K562 (cell line): ENCODE results near the gene COG6. TPM values are rescaled to one million over a fixed set of nuclear protein-coding genes. Genes with fewer than 3 reads are reported as not detected.

Experiments
- ATAC-seq: fragments of 200-7000 bp; cut with Tn5 transposase; 3 replicates; pipeline ENCODE4 v1.9.1; 2020; ENCODE audit warnings: moderate library complexity
- BruUV-seq: library from RNA; stranded (reverse); fragments of 400-500 nt; replicated peaks from 2 replicates; lab custom pipeline; 2021; lab: Mats Ljungman, UMichigan
- CTCF ChIA-PET: fragments of 300-600 bp; formaldehyde crosslinking; extraction: SDS; loops from one replicate; lab custom pipeline; 2021; ENCODE audit warnings: low intra/inter-chr PET ratio; lab: Yijun Ruan, JAX
- POLR2A ChIA-PET: fragments of 300-600, 350-650 bp; sonication (Branson Sonifier 250); formaldehyde crosslinking; extraction: SDS; loops from one replicate; lab custom pipeline; 2021; ENCODE audit warnings: antibody characterized with exemption, inconsistent platforms; lab: Yijun Ruan, JAX
- DNase-seq, 4 experiments: peaks; one replicate each; pipeline versions ENCODE4 v3.0.0 to v3.0.0-alpha.2; 2011 to 2018; ENCODE audit warnings: low spot score in 3 of 4, mixed read lengths in 3 of 4; ENCODE audit errors: extremely low read depth in 1 of 4
- FAIRE-seq: peaks from 2 replicates; lab custom pipeline; 2011; peaks lifted over from hg19 to GRCh38; lab: Jason Lieb, UNC
- H2AFZ ChIP-seq: 2 replicates; pipeline ENCODE4 v1.6.0; 2011; ENCODE audit warnings: low read depth, low read length, control low read depth, inconsistent platforms
- H3K27ac ChIP-seq: fragments of 200-600 bp; 3 replicates; pipeline ENCODE4 v1.8.0; 2011; ENCODE audit warnings: low read depth, mild to moderate bottlenecking, control low read depth, inconsistent platforms, low read length, moderate library complexity, mixed read lengths; ENCODE audit errors: extremely low read depth
- H3K27me3 ChIP-seq, 2 experiments: fragments of 300-600 bp in 1 of 2; 2 replicates in 1 of 2; 3 replicates in 1 of 2; pipeline versions ENCODE4 v1.6.0 to v1.8.0; 2011; ENCODE audit warnings: inconsistent platforms in 2 of 2, low read length in 2 of 2, mild to moderate bottlenecking in 1 of 2, mixed read lengths in 1 of 2, moderate library complexity in 1 of 2; ENCODE audit not compliant: control insufficient read depth in 2 of 2, insufficient read depth in 2 of 2
- H3K36me3 ChIP-seq: fragments of 300-600 bp; 3 replicates; pipeline ENCODE4 v1.8.0; 2011; ENCODE audit warnings: mild to moderate bottlenecking, low read length, inconsistent platforms; ENCODE audit not compliant: control insufficient read depth, insufficient read depth
- H3K4me1 ChIP-seq, 2 experiments: fragments of 200-600 bp in 1 of 2; replicated peaks in 1 of 2; 2 replicates in 1 of 2; 3 replicates in 1 of 2; pipeline versions ENCODE4 v1.5.1 to v1.8.0; 2011; ENCODE audit warnings: inconsistent platforms in 2 of 2, low read length in 2 of 2, mild to moderate bottlenecking in 1 of 2, mixed read lengths in 1 of 2, moderate library complexity in 1 of 2; ENCODE audit not compliant: control insufficient read depth in 2 of 2, insufficient read depth in 2 of 2
- H3K4me2 ChIP-seq: 2 replicates; pipeline ENCODE4 v1.6.1; 2011; ENCODE audit warnings: low read length, control low read depth, inconsistent platforms, mixed read lengths; ENCODE audit not compliant: insufficient read depth
- H3K4me3 ChIP-seq: fragments of 200-600 bp; sonication (generic), shearing (Covaris generic); 2 replicates; pipeline ENCODE4 v1.5.1; 2016; ENCODE audit warnings: control low read depth, inconsistent platforms
- H3K79me2 ChIP-seq: fragments of 200-600 bp; 3 replicates; pipeline ENCODE4 v1.8.0; 2011; ENCODE audit warnings: low read length, inconsistent platforms; ENCODE audit not compliant: control insufficient read depth, insufficient read depth
- H3K9ac ChIP-seq, 2 experiments: 2 replicates each; pipeline versions ENCODE4 v1.6.0 to v1.6.1; 2011; ENCODE audit warnings: low read depth in 2 of 2, low read length in 2 of 2, control low read depth in 1 of 2, inconsistent platforms in 1 of 2, mild to moderate bottlenecking in 1 of 2, mixed read lengths in 1 of 2; ENCODE audit not compliant: insufficient read depth in 1 of 2
- H3K9me1 ChIP-seq: one replicate; pipeline ENCODE4 v1.6.0; 2011; ENCODE audit warnings: inconsistent platforms, mild to moderate bottlenecking, low read length, moderate library complexity; ENCODE audit not compliant: control insufficient read depth, insufficient read depth
- H3K9me3 ChIP-seq: replicated peaks from 2 replicates; pipeline ENCODE4 v1.5.1; 2011; ENCODE audit warnings: low read depth, low read length, inconsistent platforms; ENCODE audit not compliant: control insufficient read depth, insufficient read depth
- H4K20me1 ChIP-seq: replicated peaks from 2 replicates; pipeline ENCODE4 v1.6.1; 2011; ENCODE audit warnings: low read length, inconsistent platforms, mixed read lengths; ENCODE audit not compliant: control insufficient read depth, insufficient read depth
- CBFA2T3 ChIP-seq: fragments of 450-650 bp; IDR thresholded peaks from 2 replicates; pipeline ENCODE4 v1.6.1; 2017
- ETV5 ChIP-seq: sonication (generic); formaldehyde crosslinking; IDR thresholded peaks from 2 replicates; pipeline ENCODE4 v1.4.0; 2020; ENCODE audit warnings: low read depth, mild to moderate bottlenecking, missing genetic modification reagents
- NR2C2 ChIP-seq, 2 experiments: fragments of 200-800 bp in 1 of 2; sonication (Bioruptor generic) in 1 of 2; sonication (generic) in 1 of 2; formaldehyde crosslinking in 1 of 2; IDR thresholded peaks; 2 replicates each; pipeline versions ENCODE4 v1.6.1 to v1.8.0; 2016 to 2022; ENCODE audit warnings: mild to moderate bottlenecking in 1 of 2, missing compliant biosample characterization in 1 of 2, missing genetic modification characterization in 1 of 2, missing genetic modification reagents in 1 of 2
- ZC3H4 ChIP-seq: sonication (generic); formaldehyde crosslinking; IDR thresholded peaks from 2 replicates; pipeline ENCODE4 v1.9.0; 2021; ENCODE audit warnings: missing genetic modification reagents, borderline replicate concordance
- ZFX ChIP-seq: sonication (generic); formaldehyde crosslinking; IDR thresholded peaks from 2 replicates; pipeline ENCODE4 v1.8.0; 2022; ENCODE audit warnings: mild to moderate bottlenecking, missing genetic modification reagents, moderate library complexity
- ZNF75A ChIP-seq: fragments of 450-650 bp; formaldehyde crosslinking; IDR thresholded peaks from 2 replicates; pipeline ENCODE4 v1.4.0; 2020; ENCODE audit warnings: mild to moderate bottlenecking
- ZNF778 ChIP-seq: fragments of 450-650 bp; formaldehyde crosslinking; IDR thresholded peaks from 2 replicates; pipeline ENCODE4 v1.4.0; 2020; ENCODE audit warnings: mild to moderate bottlenecking, moderate library complexity
- WGBS: fragments of 100-300 bp; shearing (Covaris generic); methylation state at CpG from one replicate; pipeline ENCODE4 v1.1.6; 2016; ENCODE audit warnings: low coverage, mixed read lengths; ENCODE audit not compliant: insufficient coverage; ENCODE audit errors: missing lambda C conversion rate; 5-methylcytosine and 5-hydroxymethylcytosine counted together
- in situ Hi-C: fragments of 300-500 bp; cut with MboI; formaldehyde crosslinking; loops from 4 replicates; pipeline ENCODE4 v1.15.0; 2018; ENCODE audit warnings: inconsistent platforms, mixed read lengths
- intact Hi-C: fragments of 100-400 bp; cut with micrococcal nuclease; formaldehyde crosslinking; loops from 2 replicates; pipeline ENCODE4 v1.14.2; 2022
- polyA plus RNA-seq, 8 experiments: library from polyadenylated mRNA; depleted of rRNA in 4 of 8; stranded (reverse) in 5 of 8; unstranded in 3 of 8; fragments of >200 nt; fragmentation: Nextera tagmentation in 2 of 8; fragmentation: Illumina TruSeq in 1 of 8; extraction: Ambion mirVana in 2 of 8; extraction: Trizol in 1 of 8; gene quantifications; 2 replicates each; pipeline versions ENCODE4 v1.2.1 to v1.2.3, GENCODE V29; 2011 to 2014; ENCODE audit warnings: inconsistent platforms in 1 of 8, missing spikeins in 1 of 8
- total RNA-seq, 7 experiments: library from RNA; depleted of rRNA in 6 of 7; stranded (reverse); fragments of >200 nt in 6 of 7; fragmentation: Illumina TruSeq in 2 of 7; extraction: Trizol in 2 of 7; gene quantifications; 2 replicates each; pipeline versions ENCODE4 v1.2.1 to v1.2.3, GENCODE V29; 2011 to 2021; ENCODE audit warnings: low replicate concordance in 1 of 7
- TF ChIP-seq, protein P1 (sequence below), 3 experiments: fragments of 200-800 bp in 1 of 3; fragments of 250-450 bp in 1 of 3; fragments of 450-650 bp in 1 of 3; sonication (Bioruptor Pico) in 1 of 3; sonication (Bioruptor generic) in 1 of 3; formaldehyde crosslinking in 1 of 3; IDR thresholded peaks; 2 replicates each; pipeline versions ENCODE4 v1.6.1 to v1.8.0; 2016 to 2022; ENCODE audit warnings: mild to moderate bottlenecking in 2 of 3, missing genetic modification characterization in 2 of 3, missing compliant biosample characterization in 1 of 3, moderate library complexity in 1 of 3
- TF ChIP-seq, protein P2 (sequence below): fragments of 200-800 bp; sonication (Bioruptor generic); IDR thresholded peaks from 2 replicates; pipeline ENCODE4 v1.6.1; 2017; ENCODE audit warnings: missing genetic modification characterization, missing compliant biosample characterization

COG6 gene
- total and polyA plus RNA-seq, 9 of the 15 experiments (the other 6 are each of a cell fraction or from before 2014, with no cell fraction given) = 2.6 to 20.9 (median 9.6) TPM

DNA sequence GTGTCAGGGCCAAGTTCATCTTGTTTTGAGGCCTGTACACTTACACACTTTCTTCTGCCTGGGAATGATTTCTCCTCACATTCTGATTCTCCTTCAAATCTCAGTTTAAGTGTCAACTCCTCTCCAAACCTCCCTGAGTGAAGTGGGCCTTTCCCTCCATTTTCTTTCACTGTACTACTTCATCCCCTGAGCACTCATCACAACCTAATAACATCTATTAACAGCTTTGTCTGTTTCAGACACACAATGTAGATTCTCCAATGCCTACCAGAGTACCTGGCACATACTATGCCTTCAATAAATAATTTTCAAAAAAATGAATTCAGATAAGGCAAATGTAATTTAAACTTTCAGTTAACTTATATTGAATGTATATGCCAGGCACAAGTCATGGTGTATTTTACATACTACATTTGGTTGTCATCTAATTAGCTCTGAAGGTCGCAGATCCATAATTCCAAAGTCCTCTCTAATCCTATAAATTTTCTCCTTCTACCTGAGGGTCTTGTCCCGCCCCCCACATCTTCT, 357 bp upstream of the COG6 start:
- peak overlapping the region; percentile 79 for H3K4me3 ChIP-seq
- ChIA-PET CTCF (no interaction called here), POLR2A (no interaction called here)
- 0% methylated on average over 2 of the region's 2 CpGs for WGBS
- no peaks in the 10 kb centered on the region for H4K20me1 ChIP-seq
- BruUV-seq = no TSS peak
- peak overlapping the region; percentile 96 for H2AFZ ChIP-seq
- peak overlapping the region; percentile 89 for H3K4me2 ChIP-seq
- no peak for ATAC-seq
- intact Hi-C loops = no loop called here
- H3K9ac ChIP-seq = no peak overlapping the region
- H3K27me3 ChIP-seq = no peaks in the 10 kb centered on the region
- H3K36me3 ChIP-seq = no peaks in the 10 kb centered on the region
- peak in 2 of 4 experiments; percentile 1 to 5 for DNase-seq
- H3K27ac ChIP-seq = no peak overlapping the region; the same call in 2 of the 3 replicates
- in situ Hi-C loops = no loop called here
- H3K9me1 ChIP-seq = no peaks in the 10 kb centered on the region
- H3K79me2 ChIP-seq = peaks cover 13% of the 10 kb centered on the region
- no peaks in the 10 kb centered on the region for H3K9me3 ChIP-seq
- H3K4me1 ChIP-seq = peaks cover 0 to 6% of the 10 kb centered on the region in 2 experiments; a peak in 2 of 5 replicates
- TF ChIP-seq CBFA2T3 (no peak), ZFX (peak; percentile 36), ZNF778 (no peak), NR2C2 (CRISPR knock-in tag; IDR thresholded peaks at IDR 0.05) (no peak), NR2C2 (tag; IDR thresholded peaks at IDR 0.05) (peak; percentile 36; the same call in 1 of the 2 replicates), ZNF75A (CRISPR knock-in tag) (no peak), ZC3H4 (CRISPR knock-in tag) (no peak), ETV5 (CRISPR knock-in tag) (no peak)
- TF ChIP-seq, protein P1, sequence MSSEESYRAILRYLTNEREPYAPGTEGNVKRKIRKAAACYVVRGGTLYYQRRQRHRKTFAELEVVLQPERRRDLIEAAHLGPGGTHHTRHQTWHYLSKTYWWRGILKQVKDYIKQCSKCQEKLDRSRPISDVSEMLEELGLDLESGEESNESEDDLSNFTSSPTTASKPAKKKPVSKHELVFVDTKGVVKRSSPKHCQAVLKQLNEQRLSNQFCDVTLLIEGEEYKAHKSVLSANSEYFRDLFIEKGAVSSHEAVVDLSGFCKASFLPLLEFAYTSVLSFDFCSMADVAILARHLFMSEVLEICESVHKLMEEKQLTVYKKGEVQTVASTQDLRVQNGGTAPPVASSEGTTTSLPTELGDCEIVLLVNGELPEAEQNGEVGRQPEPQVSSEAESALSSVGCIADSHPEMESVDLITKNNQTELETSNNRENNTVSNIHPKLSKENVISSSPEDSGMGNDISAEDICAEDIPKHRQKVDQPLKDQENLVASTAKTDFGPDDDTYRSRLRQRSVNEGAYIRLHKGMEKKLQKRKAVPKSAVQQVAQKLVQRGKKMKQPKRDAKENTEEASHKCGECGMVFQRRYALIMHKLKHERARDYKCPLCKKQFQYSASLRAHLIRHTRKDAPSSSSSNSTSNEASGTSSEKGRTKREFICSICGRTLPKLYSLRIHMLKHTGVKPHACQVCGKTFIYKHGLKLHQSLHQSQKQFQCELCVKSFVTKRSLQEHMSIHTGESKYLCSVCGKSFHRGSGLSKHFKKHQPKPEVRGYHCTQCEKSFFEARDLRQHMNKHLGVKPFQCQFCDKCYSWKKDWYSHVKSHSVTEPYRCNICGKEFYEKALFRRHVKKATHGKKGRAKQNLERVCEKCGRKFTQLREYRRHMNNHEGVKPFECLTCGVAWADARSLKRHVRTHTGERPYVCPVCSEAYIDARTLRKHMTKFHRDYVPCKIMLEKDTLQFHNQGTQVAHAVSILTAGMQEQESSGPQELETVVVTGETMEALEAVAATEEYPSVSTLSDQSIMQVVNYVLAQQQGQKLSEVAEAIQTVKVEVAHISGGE (CRISPR knock-in tag; IDR thresholded peaks at IDR 0.05) = no peak
- TF ChIP-seq, protein P2, sequence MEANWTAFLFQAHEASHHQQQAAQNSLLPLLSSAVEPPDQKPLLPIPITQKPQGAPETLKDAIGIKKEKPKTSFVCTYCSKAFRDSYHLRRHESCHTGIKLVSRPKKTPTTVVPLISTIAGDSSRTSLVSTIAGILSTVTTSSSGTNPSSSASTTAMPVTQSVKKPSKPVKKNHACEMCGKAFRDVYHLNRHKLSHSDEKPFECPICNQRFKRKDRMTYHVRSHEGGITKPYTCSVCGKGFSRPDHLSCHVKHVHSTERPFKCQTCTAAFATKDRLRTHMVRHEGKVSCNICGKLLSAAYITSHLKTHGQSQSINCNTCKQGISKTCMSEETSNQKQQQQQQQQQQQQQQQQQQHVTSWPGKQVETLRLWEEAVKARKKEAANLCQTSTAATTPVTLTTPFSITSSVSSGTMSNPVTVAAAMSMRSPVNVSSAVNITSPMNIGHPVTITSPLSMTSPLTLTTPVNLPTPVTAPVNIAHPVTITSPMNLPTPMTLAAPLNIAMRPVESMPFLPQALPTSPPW (CRISPR knock-in tag) = 0 out of 2 replicates have a peak, but pooled peaks have one; percentile 1
- TF ChIP-seq, all 486 proteins: peak for 3
- no peak for FAIRE-seq
